HL-60 (cell line): ENCODE data around the gene ASB15.

Experiments
- CTCF ChIP-seq: IDR thresholded peaks from one replicate; pipeline ENCODE4 v1.5.1; 2011; ENCODE audit warnings: low read length, control low read depth, inconsistent platforms; ENCODE audit not compliant: insufficient read depth
- POLR2AphosphoS5 ChIP-seq: IDR thresholded peaks from 2 replicates; pipeline ENCODE4 v1.6.1; 2012; ENCODE audit warnings: low read depth

GRCh38 chr7:123645516-123645915, 43.9 kb downstream of the ASB15 start:
- TF ChIP-seq CTCF: no peak
- no peak for TF ChIP-seq POLR2AphosphoS5
